Karpas-422 (cell line): ENCODE results near the gene TM4SF4. TPM values are rescaled to one million over a fixed set of nuclear protein-coding genes. Genes with fewer than 3 reads are reported as not detected.

ENCODE experiments used
- DNase-seq: peaks from one replicate; pipeline ENCODE4 v3.0.0-alpha.2; 2015
- H2AFZ ChIP-seq: fragments of 200-600 bp; sonication (generic); 2 replicates; pipeline ENCODE4 v1.6.1; 2014; ENCODE audit warnings: antibody characterized with exemption, low read length, mixed read lengths
- H3K27ac ChIP-seq: fragments of 200-600 bp; sonication (generic); 2 replicates; pipeline ENCODE4 v1.5.1; 2014; ENCODE audit warnings: mild to moderate bottlenecking, low read length, moderate library complexity
- H3K27me3 ChIP-seq: fragments of 200-600 bp; sonication (generic); 2 replicates; pipeline ENCODE4 v1.6.1; 2014; ENCODE audit warnings: low read length, mixed read lengths
- H3K36me3 ChIP-seq: fragments of 200-600 bp; sonication (generic); 2 replicates; pipeline ENCODE4 v1.6.1; 2014; ENCODE audit warnings: low read length, mixed read lengths; ENCODE audit not compliant: insufficient read depth
- H3K4me1 ChIP-seq: fragments of 200-600 bp; sonication (generic); 2 replicates; pipeline ENCODE4 v1.6.1; 2014; ENCODE audit warnings: mild to moderate bottlenecking, low read length, mixed read lengths
- H3K4me2 ChIP-seq: fragments of 200-600 bp; sonication (generic); 2 replicates; pipeline ENCODE4 v1.6.1; 2014; ENCODE audit warnings: low read length, low read depth, mild to moderate bottlenecking; ENCODE audit not compliant: poor library complexity, severe bottlenecking
- H3K4me3 ChIP-seq: fragments of 200-600 bp; sonication (generic); 2 replicates; pipeline ENCODE4 v1.5.1; 2014; ENCODE audit warnings: mild to moderate bottlenecking, antibody characterized with exemption, low read length, mixed read lengths
- H3K79me2 ChIP-seq: fragments of 200-600 bp; sonication (generic); 2 replicates; pipeline ENCODE4 v1.6.1; 2014; ENCODE audit warnings: mild to moderate bottlenecking, low read length, mixed read lengths
- H3K9ac ChIP-seq: fragments of 200-600 bp; sonication (generic); 2 replicates; pipeline ENCODE4 v1.6.0; 2014; ENCODE audit warnings: low read length
- H3K9me2 ChIP-seq: fragments of 200-600 bp; sonication (generic), shearing (Covaris generic); replicated peaks from 2 replicates; pipeline ENCODE4 v1.6.0; 2014; ENCODE audit warnings: mild to moderate bottlenecking, low read length, moderate library complexity; ENCODE audit not compliant: insufficient read depth
- H3K9me3 ChIP-seq: fragments of 300-700, 200-600 bp; sonication (generic); 2 replicates; pipeline ENCODE4 v1.6.1; 2014; ENCODE audit warnings: low read length, mixed read lengths
- H4K20me1 ChIP-seq: fragments of 200-600 bp; sonication (generic); 2 replicates; pipeline ENCODE4 v1.6.1; 2014; ENCODE audit warnings: mild to moderate bottlenecking, antibody characterized with exemption, low read length, low read depth; ENCODE audit not compliant: insufficient read depth
- total RNA-seq: library from RNA; depleted of rRNA; stranded (reverse); fragments of >200 nt; shearing (Covaris generic); gene quantifications from 2 replicates; pipeline ENCODE4 v1.2.3, GENCODE V29; 2014; ENCODE audit warnings: low replicate concordance

TM4SF4 gene
- total RNA-seq, 1 experiment from 2014 or later = not detected

DNA sequence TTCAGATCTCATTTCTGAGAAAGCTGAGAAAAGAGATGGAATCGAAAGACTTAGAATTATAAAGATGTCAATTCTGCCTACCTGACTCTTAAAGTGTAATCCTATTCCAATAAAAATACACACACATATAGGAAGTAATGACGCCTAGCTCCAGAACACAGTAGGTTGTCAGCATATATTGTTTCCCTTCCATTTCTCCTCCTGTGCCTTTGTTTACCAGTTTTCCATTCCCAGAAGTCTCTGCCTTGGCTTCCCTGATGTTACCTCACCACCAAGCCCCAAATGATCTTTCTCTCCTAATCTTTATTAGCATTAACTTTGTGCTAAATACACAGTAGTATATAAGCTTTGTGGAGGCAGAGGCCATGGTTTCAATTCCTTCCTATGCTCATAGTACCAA is 40.0 kb downstream of the TM4SF4 start:
- Histone ChIP-seq H3K4me2 (no peak overlapping the region), H3K36me3 (no peaks in the 10 kb centered on the region), H3K9me2 (no peaks in the 10 kb centered on the region), H3K27ac (no peak overlapping the region), H3K79me2 (no peaks in the 10 kb centered on the region), H3K9me3 (no peaks in the 10 kb centered on the region), H3K4me1 (no peaks in the 10 kb centered on the region), H3K9ac (no peak overlapping the region), H4K20me1 (no peaks in the 10 kb centered on the region), H3K4me3 (no peak overlapping the region), H3K27me3 (no peaks in the 10 kb centered on the region), H2AFZ (no peak overlapping the region)
- DNase-seq = no peak

DNA sequence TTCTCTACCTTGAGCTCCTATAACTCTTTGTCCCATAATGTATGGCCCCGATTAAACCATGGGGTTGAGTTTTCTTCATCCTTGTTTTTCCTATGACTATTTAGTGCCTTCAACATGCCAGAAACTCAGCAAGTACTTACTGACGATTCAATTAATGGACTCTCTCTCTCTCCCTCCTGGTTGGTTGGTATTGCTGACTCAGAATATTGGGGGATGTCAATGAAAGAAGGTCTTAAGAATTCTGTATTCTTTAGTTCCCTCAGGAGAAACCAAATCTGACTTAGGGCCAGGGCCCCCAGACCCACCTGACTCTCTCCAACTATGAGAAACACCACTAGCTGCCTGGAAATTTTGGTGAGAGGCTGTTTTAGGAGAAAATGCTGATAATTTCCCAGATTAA is 40.8 kb downstream of the TM4SF4 start:
- H3K9ac ChIP-seq = no peak overlapping the region
- no peaks in the 10 kb centered on the region for H3K4me1 ChIP-seq
- H3K79me2 ChIP-seq = no peaks in the 10 kb centered on the region
- DNase-seq = no peak
- H3K27me3 ChIP-seq = no peaks in the 10 kb centered on the region
- H3K9me3 ChIP-seq = no peaks in the 10 kb centered on the region
- H3K27ac ChIP-seq = no peak overlapping the region
- H3K9me2 ChIP-seq = no peaks in the 10 kb centered on the region
- H3K4me3 ChIP-seq = no peak overlapping the region
- no peak overlapping the region for H3K4me2 ChIP-seq
- no peaks in the 10 kb centered on the region for H4K20me1 ChIP-seq
- no peaks in the 10 kb centered on the region for H3K36me3 ChIP-seq
- H2AFZ ChIP-seq = no peak overlapping the region

DNA sequence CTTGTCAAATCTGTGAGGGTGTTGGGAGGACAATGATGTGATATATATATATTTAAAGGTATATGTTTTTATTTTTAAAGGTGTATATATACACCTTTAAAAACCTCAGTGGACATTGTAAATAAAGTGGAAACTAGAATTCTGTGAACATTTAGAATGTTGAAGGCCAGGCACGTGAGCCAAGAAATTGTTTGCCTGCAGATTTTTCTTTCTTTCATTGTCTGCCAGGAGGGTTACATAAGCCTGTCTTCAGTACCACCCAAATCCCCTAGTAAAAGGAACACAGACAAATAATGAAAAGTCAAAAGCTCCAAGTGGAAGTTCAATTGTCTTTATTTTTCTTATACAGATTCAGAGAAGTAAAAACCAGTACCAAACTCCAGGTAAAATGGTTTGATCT is 42.4 kb downstream of the TM4SF4 start:
- Histone ChIP-seq H3K9me2 (no peaks in the 10 kb centered on the region), H3K27ac (no peak overlapping the region), H2AFZ (no peak overlapping the region), H4K20me1 (no peaks in the 10 kb centered on the region), H3K79me2 (no peaks in the 10 kb centered on the region), H3K9me3 (no peaks in the 10 kb centered on the region), H3K4me1 (no peaks in the 10 kb centered on the region), H3K27me3 (no peaks in the 10 kb centered on the region), H3K9ac (no peak overlapping the region), H3K36me3 (no peaks in the 10 kb centered on the region), H3K4me3 (no peak overlapping the region), H3K4me2 (no peak overlapping the region)
- DNase-seq = no peak

DNA sequence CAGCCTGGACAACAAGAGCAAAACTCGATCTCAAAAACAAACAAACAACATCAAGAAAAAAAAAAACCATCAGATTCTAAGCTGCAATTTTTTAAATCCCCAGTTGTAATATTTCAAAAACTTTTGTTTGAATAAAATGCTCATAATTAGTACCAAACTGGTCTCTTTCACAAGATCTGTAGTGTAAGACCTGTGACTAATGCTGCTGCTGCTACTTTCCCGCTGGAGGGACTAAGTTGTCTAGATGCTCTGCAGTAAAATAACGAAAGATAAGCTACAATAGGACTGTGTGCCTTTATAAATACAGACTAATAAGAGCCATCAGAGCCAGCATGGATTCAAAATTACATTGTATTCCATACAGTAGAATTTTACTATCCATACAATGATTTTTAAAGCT is 45.4 kb downstream of the TM4SF4 start:
- Histone ChIP-seq H3K4me3 (no peak overlapping the region), H2AFZ (no peak overlapping the region), H4K20me1 (no peaks in the 10 kb centered on the region), H3K9ac (no peak overlapping the region), H3K36me3 (no peaks in the 10 kb centered on the region), H3K27me3 (no peaks in the 10 kb centered on the region), H3K4me1 (no peaks in the 10 kb centered on the region), H3K27ac (no peak overlapping the region), H3K4me2 (no peak overlapping the region), H3K9me3 (no peaks in the 10 kb centered on the region), H3K79me2 (no peaks in the 10 kb centered on the region), H3K9me2 (no peaks in the 10 kb centered on the region)
- no peak for DNase-seq

DNA sequence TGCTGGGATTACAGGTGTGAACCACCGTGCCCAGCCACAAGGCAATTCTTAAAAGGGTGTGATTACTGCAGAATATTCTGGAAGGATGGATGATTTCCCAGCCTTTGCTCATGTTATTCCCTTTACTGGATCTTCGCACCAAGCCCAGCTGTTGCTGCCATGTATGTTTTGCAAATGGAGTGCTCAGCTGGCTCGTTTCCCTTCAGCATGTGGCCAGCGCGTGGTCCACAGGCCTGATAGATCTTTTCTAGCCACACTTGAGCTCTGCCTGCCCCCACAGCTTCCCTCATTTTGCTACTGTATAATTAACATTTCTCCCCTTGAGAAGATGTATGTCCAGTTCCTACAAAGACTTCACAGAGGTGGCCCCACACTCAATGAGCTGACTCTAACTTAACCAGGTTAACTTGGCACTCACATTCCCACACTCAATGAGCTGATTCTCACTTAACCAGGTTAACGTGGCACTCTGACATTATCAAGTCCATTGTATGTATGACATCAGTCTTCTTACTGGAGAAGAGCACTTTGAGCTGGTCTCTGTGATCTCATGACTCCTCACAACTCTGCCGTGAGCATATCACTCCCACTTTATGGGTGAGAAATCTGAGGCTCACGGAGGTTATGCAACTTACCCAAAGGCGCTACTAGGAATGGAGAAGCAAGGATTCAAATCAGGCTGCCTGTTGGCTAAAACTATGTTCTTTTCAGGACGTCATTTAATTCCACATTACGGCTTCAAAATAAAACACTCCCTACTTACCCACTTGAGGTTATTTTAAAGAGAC is 49.2 kb downstream of the TM4SF4 start:
- Histone ChIP-seq H3K9me2 (no peaks in the 10 kb centered on the region), H3K4me1 (no peaks in the 10 kb centered on the region), H3K4me3 (no peak overlapping the region), H3K27ac (no peak overlapping the region), H3K4me2 (no peak overlapping the region), H3K27me3 (no peaks in the 10 kb centered on the region), H2AFZ (no peak overlapping the region), H3K9me3 (no peaks in the 10 kb centered on the region), H3K79me2 (no peaks in the 10 kb centered on the region), H3K9ac (no peak overlapping the region), H3K36me3 (no peaks in the 10 kb centered on the region), H4K20me1 (no peaks in the 10 kb centered on the region)
- DNase-seq = no peak

DNA sequence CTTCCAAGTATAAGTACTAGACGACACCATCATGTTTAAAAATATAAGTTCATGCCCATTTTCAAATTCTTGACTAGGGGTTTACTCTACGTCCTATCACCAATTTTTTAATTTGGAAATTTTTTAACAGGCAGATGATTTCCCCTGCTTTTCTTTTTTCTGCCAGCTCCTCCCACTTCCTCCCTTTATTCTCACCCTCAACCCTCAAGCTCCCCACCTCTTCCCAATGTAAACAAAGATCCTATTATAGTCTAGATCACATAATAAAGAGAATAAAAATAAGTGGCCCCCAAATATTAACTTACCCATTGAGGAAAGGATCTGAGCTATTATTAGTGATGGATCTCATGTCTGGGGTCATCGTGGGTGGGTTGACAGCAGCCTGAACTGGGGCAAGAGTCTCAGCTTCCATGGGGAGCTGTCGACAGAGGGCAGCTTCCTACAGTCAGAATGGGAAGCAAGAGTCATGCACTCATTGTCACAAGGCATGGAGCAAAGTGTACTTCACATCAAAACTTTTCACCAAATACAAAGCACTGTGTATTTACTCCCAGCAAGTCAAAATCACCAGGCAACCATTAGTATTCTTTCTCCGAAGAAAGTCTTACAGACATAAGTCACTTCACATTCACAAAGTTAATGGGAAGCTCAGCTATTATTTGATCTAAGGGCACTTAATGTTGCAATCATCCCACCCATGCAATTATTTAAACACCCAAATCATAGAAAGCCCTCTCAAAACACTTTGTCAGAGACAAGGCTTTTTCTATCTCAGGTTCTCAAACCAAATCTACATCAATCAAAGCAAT is 53.2 kb downstream of the TM4SF4 start:
- no peak overlapping the region for H3K4me2 ChIP-seq
- H2AFZ ChIP-seq = no peak overlapping the region
- no peaks in the 10 kb centered on the region for H3K36me3 ChIP-seq
- no peak for DNase-seq
- H3K79me2 ChIP-seq = no peaks in the 10 kb centered on the region
- H3K9me3 ChIP-seq = no peaks in the 10 kb centered on the region
- no peaks in the 10 kb centered on the region for H4K20me1 ChIP-seq
- no peak overlapping the region for H3K9ac ChIP-seq
- no peaks in the 10 kb centered on the region for H3K9me2 ChIP-seq
- no peak overlapping the region for H3K4me3 ChIP-seq
- no peak overlapping the region for H3K27ac ChIP-seq
- H3K4me1 ChIP-seq = no peaks in the 10 kb centered on the region
- no peaks in the 10 kb centered on the region for H3K27me3 ChIP-seq

DNA sequence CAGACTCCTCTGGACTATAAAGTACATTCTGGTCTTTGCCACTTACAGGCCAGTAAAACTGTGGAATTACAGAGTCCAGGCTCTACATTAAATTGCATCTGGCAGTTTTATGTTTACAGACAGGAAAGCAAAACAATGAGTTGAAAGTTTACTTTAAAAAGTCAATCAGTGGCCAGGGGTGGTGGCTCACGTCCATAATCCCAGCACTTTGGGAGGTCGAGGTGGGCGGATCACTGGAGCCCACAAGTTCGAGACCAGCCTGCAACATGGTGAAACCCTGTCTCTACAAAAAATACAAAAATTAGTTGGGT is 53.8 kb downstream of the TM4SF4 start:
- Histone ChIP-seq H4K20me1 (no peaks in the 10 kb centered on the region), H3K27ac (no peak overlapping the region), H3K9me2 (no peaks in the 10 kb centered on the region), H3K79me2 (no peaks in the 10 kb centered on the region), H3K4me1 (no peaks in the 10 kb centered on the region), H3K9me3 (no peaks in the 10 kb centered on the region), H3K4me2 (no peak overlapping the region), H3K4me3 (no peak overlapping the region), H3K9ac (no peak overlapping the region), H3K36me3 (no peaks in the 10 kb centered on the region), H2AFZ (no peak overlapping the region), H3K27me3 (no peaks in the 10 kb centered on the region)
- no peak for DNase-seq

DNA sequence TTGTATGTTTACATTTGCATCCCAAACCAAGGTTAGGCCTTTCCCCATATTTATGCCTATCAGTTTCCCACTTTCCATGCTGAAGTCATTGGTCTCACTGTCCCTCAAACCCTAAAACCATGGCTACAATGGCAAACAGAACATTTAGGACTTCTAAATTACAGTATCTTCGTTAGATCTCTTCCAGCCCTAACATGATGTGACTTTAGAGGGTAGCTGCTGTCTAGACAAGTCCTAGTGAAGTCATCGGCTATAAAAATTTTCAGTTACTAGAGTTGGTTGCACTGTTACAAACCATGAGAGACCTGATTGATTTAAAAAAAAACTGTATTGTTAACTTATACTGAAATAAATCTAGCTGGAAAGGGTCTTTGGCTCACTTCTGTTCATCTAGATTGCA is 54.6 kb downstream of the TM4SF4 start:
- Histone ChIP-seq H3K79me2 (no peaks in the 10 kb centered on the region), H3K4me1 (no peaks in the 10 kb centered on the region), H3K9ac (no peak overlapping the region), H2AFZ (no peak overlapping the region), H3K27me3 (no peaks in the 10 kb centered on the region), H3K9me3 (no peaks in the 10 kb centered on the region), H3K4me2 (no peak overlapping the region), H3K27ac (no peak overlapping the region), H4K20me1 (no peaks in the 10 kb centered on the region), H3K36me3 (no peaks in the 10 kb centered on the region), H3K9me2 (no peaks in the 10 kb centered on the region), H3K4me3 (no peak overlapping the region)
- no peak for DNase-seq
